Measurements from ENCODE around the gene NOXA1. TPM values are rescaled to one million over a fixed set of nuclear protein-coding genes. Genes with fewer than 3 reads are reported as not detected.

NOXA1 gene
- total RNA-seq, 1 donor from 2014 or later: 6.9 TPM

DNA sequence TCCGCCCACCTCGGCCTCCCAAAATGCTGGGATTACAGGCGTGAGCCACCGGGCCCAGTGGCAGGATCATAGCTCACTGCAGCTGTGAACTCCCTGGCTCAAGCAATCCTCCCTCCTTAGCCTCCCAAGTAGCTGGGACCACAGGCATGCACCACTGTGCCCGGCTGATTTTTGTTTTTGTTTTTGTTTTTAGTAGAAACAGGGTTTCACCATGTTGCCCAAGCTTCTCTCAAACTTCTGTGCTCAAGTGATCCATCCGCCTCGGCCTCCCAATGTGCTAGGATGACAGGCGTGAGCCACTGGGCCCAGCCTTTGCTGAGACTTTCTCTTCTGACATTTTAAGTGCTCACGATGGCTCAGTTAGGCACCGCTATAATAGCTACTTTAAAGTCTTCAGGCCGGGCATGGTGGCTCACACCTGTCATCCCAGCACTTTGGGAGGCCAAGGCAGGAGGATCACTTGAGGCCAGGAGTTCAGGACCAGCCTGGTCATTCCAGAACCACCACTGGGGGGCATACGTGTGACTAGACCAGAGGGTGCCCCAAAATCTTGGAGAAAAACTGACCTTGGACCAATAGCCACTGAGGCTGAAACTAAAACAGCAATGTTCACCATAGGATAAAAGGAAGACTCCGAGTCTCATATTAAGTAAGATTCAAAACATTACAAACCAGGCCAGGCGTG, 21.1 kb downstream of the NOXA1 start:
- H3K27ac ChIP-seq: no peak overlapping the region
- DNase-seq (peak; percentile 30), ATAC-seq (no peak)
- TF ChIP-seq CTCF (IDR thresholded peaks at IDR 0.05): no peak
- no peak overlapping the region for H3K4me3 ChIP-seq
- H3K4me1 ChIP-seq: peaks cover 18% of the 10 kb centered on the region
- H3K9me3 ChIP-seq: no peaks in the 10 kb centered on the region
- H3K36me3 ChIP-seq: no peaks in the 10 kb centered on the region
- peaks cover 19% of the 10 kb centered on the region for H3K27me3 ChIP-seq (ENCODE audit: low read depth)
- intact Hi-C loops (cut with DNase I): no loop called here

DNA sequence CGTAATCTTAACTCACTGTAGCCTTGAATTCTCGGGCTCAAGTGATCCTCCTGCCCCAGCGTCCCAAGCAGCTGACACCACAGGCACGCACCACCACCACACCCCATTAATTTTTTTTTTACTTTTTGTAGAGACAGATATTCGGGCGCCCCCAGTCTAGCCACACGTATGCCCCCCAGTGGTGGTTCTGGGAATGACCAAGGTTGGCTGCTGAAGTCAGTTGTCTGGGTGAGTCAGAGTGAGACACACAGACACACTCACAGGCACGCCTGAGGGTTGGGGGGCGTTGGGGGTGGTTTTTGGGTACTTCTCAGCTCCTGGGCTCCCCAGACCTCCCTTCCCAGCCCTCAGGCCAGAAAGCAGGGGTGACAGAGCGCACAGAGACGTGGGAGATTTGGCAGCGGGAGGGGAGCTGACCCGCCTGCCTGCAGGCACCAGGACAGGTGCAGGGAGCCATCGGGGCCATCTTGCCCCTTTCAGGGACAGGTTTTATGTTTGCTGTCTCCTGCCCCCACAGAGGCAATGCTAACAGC, 22.1 kb downstream of the NOXA1 start:
- H3K27me3 ChIP-seq (ENCODE audit: low read depth): peaks cover 19% of the 10 kb centered on the region
- H3K36me3 ChIP-seq: no peaks in the 10 kb centered on the region
- no peak overlapping the region for H3K27ac ChIP-seq
- H3K4me3 ChIP-seq: no peak overlapping the region
- peaks cover 18% of the 10 kb centered on the region for H3K4me1 ChIP-seq
- intact Hi-C loops (cut with DNase I): no loop called here
- DNase-seq: peak; percentile 79
- no peaks in the 10 kb centered on the region for H3K9me3 ChIP-seq
- TF ChIP-seq CTCF (IDR thresholded peaks at IDR 0.05): peak; percentile 76
- ATAC-seq: peak; percentile 85 to 87

DNA sequence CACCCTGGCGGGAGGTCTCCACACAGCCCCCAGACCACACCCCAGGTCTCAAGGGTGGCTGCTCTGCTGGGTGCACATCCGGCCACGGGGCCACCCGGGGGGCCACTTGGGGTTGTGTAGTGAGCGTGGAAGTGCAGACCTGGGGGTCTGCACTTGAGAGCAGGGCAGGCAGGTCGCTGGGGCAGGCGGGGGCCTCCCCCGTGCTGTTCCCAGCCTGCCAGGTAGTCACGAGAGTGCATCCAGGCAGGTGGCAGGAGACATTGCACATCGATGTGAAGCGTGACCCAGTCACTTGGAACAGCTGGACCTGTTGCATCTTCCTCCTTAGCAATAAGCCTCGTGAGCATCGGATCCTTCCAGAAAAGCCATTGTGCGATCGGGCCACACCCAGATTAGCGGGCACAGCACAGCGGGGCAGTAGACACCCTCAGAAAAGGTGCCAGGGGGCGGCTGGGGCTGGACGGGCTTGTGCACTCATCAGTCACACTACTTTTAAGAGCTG, 22.8 kb downstream of the NOXA1 start:
- Histone ChIP-seq H3K36me3 (no peaks in the 10 kb centered on the region), H3K4me1 (peaks cover 18% of the 10 kb centered on the region), H3K4me3 (no peak overlapping the region), H3K27ac (no peak overlapping the region), H3K27me3 (ENCODE audit: low read depth) (peaks cover 19% of the 10 kb centered on the region), H3K9me3 (no peaks in the 10 kb centered on the region)
- DNase-seq: peak; percentile 44
- intact Hi-C loops (cut with DNase I): no loop called here
- no peak for TF ChIP-seq CTCF (IDR thresholded peaks at IDR 0.05)
- ATAC-seq: peak in 1 of 2 donors; percentile 2

- no peak overlapping the region for H3K27ac ChIP-seq
- H3K9me3 ChIP-seq: no peaks in the 10 kb centered on the region
- ATAC-seq (peak in 1 of 2 donors; percentile 35), DNase-seq (peak; percentile 54)
- intact Hi-C loops (cut with DNase I): no loop called here
- H3K4me1 ChIP-seq: peaks cover 13% of the 10 kb centered on the region
- H3K4me3 ChIP-seq: no peak overlapping the region
- TF ChIP-seq CTCF (IDR thresholded peaks at IDR 0.05): no peak
- no peaks in the 10 kb centered on the region for H3K36me3 ChIP-seq
- peaks cover 13% of the 10 kb centered on the region for H3K27me3 ChIP-seq (ENCODE audit: low read depth)
These were observed 23.8 kb downstream of the NOXA1 start for GRCh38 chr9:137446851-137447471.

GRCh38 chr9:137447722-137448601, 24.8 kb downstream of the NOXA1 start:
- TF ChIP-seq CTCF (IDR thresholded peaks at IDR 0.05): no peak
- peak; percentile 43 for DNase-seq
- intact Hi-C loops (cut with DNase I): no loop called here

More at GRCh38 chr9:137447722-137448601, 24.8 kb downstream of the NOXA1 start:
- Histone ChIP-seq H3K4me3 (no peak overlapping the region), H3K4me1 (peaks cover 13% of the 10 kb centered on the region), H3K36me3 (no peaks in the 10 kb centered on the region), H3K9me3 (no peaks in the 10 kb centered on the region), H3K27me3 (ENCODE audit: low read depth) (peaks cover 3% of the 10 kb centered on the region), H3K27ac (no peak overlapping the region)
- no peak for ATAC-seq
